Cardiac muscle cell (in vitro differentiated cells and primary cell): ENCODE results near the gene APP. TPM values are rescaled to one million over a fixed set of nuclear protein-coding genes. Genes with fewer than 3 reads are reported as not detected.

Experiments
- DNase-seq, 2 donors: peaks; one replicate each; pipeline versions ENCODE4 v3.0.0 to v3.0.0-alpha.2; 2010 to 2017; ENCODE audit warnings: low read depth in 1 of 2, low spot score in 1 of 2
- H3K27ac ChIP-seq: fragments of 200-600 bp; sonication (generic); 2 replicates; pipeline ENCODE4 v1.5.1; 2016
- H3K27me3 ChIP-seq: fragments of 200-600 bp; sonication (generic); 2 replicates; pipeline ENCODE4 v1.6.0; 2016; ENCODE audit warnings: control low read depth
- H3K36me3 ChIP-seq: fragments of 200-600 bp; sonication (generic); 2 replicates; pipeline ENCODE4 v1.5.1; 2016; ENCODE audit warnings: control low read depth
- H3K4me1 ChIP-seq: fragments of 200-600 bp; sonication (generic); 2 replicates; pipeline ENCODE4 v1.8.1; 2017; ENCODE audit warnings: low read depth, mild to moderate bottlenecking, mixed run types
- H3K4me3 ChIP-seq: fragments of 200-600 bp; sonication (generic); 2 replicates; pipeline ENCODE4 v1.5.1; 2016; ENCODE audit warnings: mild to moderate bottlenecking
- H3K9me3 ChIP-seq: fragments of 200-600 bp; sonication (generic); 2 replicates; pipeline ENCODE4 v1.5.1; 2017; ENCODE audit warnings: low read depth, mild to moderate bottlenecking, control low read depth
- CTCF ChIP-seq: IDR thresholded peaks from 2 replicates; pipeline ENCODE4 v1.5.1; 2012; ENCODE audit warnings: low read depth, mild to moderate bottlenecking, low read length
- polyA plus RNA-seq: library from polyadenylated mRNA; unstranded; fragments of >200 nt; fragmentation: Nextera tagmentation; extraction: Ambion mirVana; gene quantifications from 2 replicates; pipeline ENCODE4 v1.2.1, GENCODE V29; 2016
- total RNA-seq: library from RNA; depleted of rRNA; stranded (reverse); fragments of >200 nt; gene quantifications from 2 replicates; pipeline ENCODE4 v1.2.3, GENCODE V29; 2016

Gene APP
- total and polyA plus RNA-seq, 2 experiments from 2014 or later = 31.8 to 359 TPM

- TF ChIP-seq CTCF = no peak
- Histone ChIP-seq H3K36me3 (no peaks in the 10 kb centered on the region), H3K27me3 (no peaks in the 10 kb centered on the region), H3K4me3 (no peak overlapping the region), H3K27ac (no peak overlapping the region), H3K9me3 (no peaks in the 10 kb centered on the region), H3K4me1 (no peaks in the 10 kb centered on the region)
- no peak for DNase-seq
Observed at GRCh38 chr21:25872271-25872670, 298.3 kb downstream of the APP start.

GRCh38 chr21:25871566-25871965, 299.0 kb downstream of the APP start:
- no peaks in the 10 kb centered on the region for H3K9me3 ChIP-seq
- no peak overlapping the region for H3K4me3 ChIP-seq
- H3K4me1 ChIP-seq = no peaks in the 10 kb centered on the region
- DNase-seq = no peak
- no peaks in the 10 kb centered on the region for H3K36me3 ChIP-seq
- no peaks in the 10 kb centered on the region for H3K27me3 ChIP-seq
- no peak overlapping the region for H3K27ac ChIP-seq
- no peak for TF ChIP-seq CTCF

- no peak for DNase-seq
- H3K4me3 ChIP-seq = no peak overlapping the region
- no peaks in the 10 kb centered on the region for H3K9me3 ChIP-seq
- TF ChIP-seq CTCF = no peak
- H3K27me3 ChIP-seq = no peaks in the 10 kb centered on the region
- no peak overlapping the region for H3K27ac ChIP-seq
- no peaks in the 10 kb centered on the region for H3K36me3 ChIP-seq
- H3K4me1 ChIP-seq = no peaks in the 10 kb centered on the region
Observed at GRCh38 chr21:25870084-25870483, 300.5 kb downstream of the APP start.

- DNase-seq = no peak
- H3K4me3 ChIP-seq = no peak overlapping the region
- no peaks in the 10 kb centered on the region for H3K27me3 ChIP-seq
- H3K36me3 ChIP-seq = no peaks in the 10 kb centered on the region
- H3K27ac ChIP-seq = no peak overlapping the region
- TF ChIP-seq CTCF = no peak
- no peaks in the 10 kb centered on the region for H3K9me3 ChIP-seq
- no peaks in the 10 kb centered on the region for H3K4me1 ChIP-seq
Observed at GRCh38 chr21:25867061-25867460, 303.5 kb downstream of the APP start.

GRCh38 chr21:25863747-25864146, 306.8 kb downstream of the APP start:
- H3K27ac ChIP-seq = no peak overlapping the region

More at GRCh38 chr21:25863747-25864146, 306.8 kb downstream of the APP start:
- Histone ChIP-seq H3K4me1 (no peaks in the 10 kb centered on the region), H3K4me3 (no peak overlapping the region), H3K9me3 (no peaks in the 10 kb centered on the region), H3K36me3 (no peaks in the 10 kb centered on the region), H3K27me3 (no peaks in the 10 kb centered on the region)
- no peak for TF ChIP-seq CTCF
- no peak for DNase-seq
